ENCODE measurements around the gene UPP2. TPM values are rescaled to one million over a fixed set of nuclear protein-coding genes. Genes with fewer than 3 reads are reported as not detected.

The UPP2 gene
- total RNA-seq, 2 experiments from 2014 or later: not detected

GRCh38 chr2:158128168-158128973 is 26.7 kb downstream of the UPP2 start:
- H4K20me1 ChIP-seq (ENCODE audit: insufficient read depth, low read length): no peaks in the 10 kb centered on the region
- no TSS peak for BruUV-seq (replicated peaks)
- no peaks in the 10 kb centered on the region for H3K9me2 ChIP-seq (ENCODE audit: insufficient read depth, low read length)
- DNase-seq (ENCODE audit: low spot score): no peak
- H3K4me2 ChIP-seq (ENCODE audit: low read length): no peak overlapping the region
- no peaks in the 10 kb centered on the region for H3K9me3 ChIP-seq (ENCODE audit: low read length)
- no peak overlapping the region for H2AFZ ChIP-seq (ENCODE audit: low read length)
- POLR2A ChIA-PET: interaction anchor here (0.8 kb wide), 2 partner anchors 44 to 241 kb away, joined by 3 to 4 read pairs; no protein-coding TSS in a partner anchor
- H3K79me2 ChIP-seq (ENCODE audit: insufficient read depth, low read depth, low read length): no peaks in the 10 kb centered on the region
- intact Hi-C loops (cut with micrococcal nuclease; ENCODE audit: unreplicated experiment): no loop called here
- H3K36me3 ChIP-seq (ENCODE audit: insufficient read depth, low read length): no peaks in the 10 kb centered on the region
- no peaks in the 10 kb centered on the region for H3K4me1 ChIP-seq (ENCODE audit: insufficient read depth, low read length, poor library complexity, severe bottlenecking)
- CTCF ChIA-PET (ENCODE audit: unreplicated experiment): no interaction called here
- TF ChIP-seq CTCF (conservative IDR thresholded peaks at IDR 0.05; ENCODE audit: low read length): no peak
- TF ChIP-seq EZH2phosphoT487 (IDR thresholded peaks at IDR 0.05; ENCODE audit: borderline replicate concordance, low read depth, low read length): no peak
- H3K4me3 ChIP-seq (ENCODE audit: low read depth, low read length, poor library complexity, severe bottlenecking): no peak overlapping the region
- H3K27ac ChIP-seq (ENCODE audit: low read depth, low read length, poor library complexity, severe bottlenecking): no peak overlapping the region

- Histone ChIP-seq H3K4me3 (ENCODE audit: low read depth, low read length, poor library complexity, severe bottlenecking) (no peak overlapping the region), H4K20me1 (ENCODE audit: insufficient read depth, low read length) (no peaks in the 10 kb centered on the region), H3K36me3 (ENCODE audit: insufficient read depth, low read length) (no peaks in the 10 kb centered on the region), H3K4me1 (ENCODE audit: insufficient read depth, low read length, poor library complexity, severe bottlenecking) (no peaks in the 10 kb centered on the region), H3K9me3 (ENCODE audit: low read length) (no peaks in the 10 kb centered on the region), H3K27ac (ENCODE audit: low read depth, low read length, poor library complexity, severe bottlenecking) (no peak overlapping the region), H3K79me2 (ENCODE audit: insufficient read depth, low read depth, low read length) (no peaks in the 10 kb centered on the region), H3K4me2 (ENCODE audit: low read length) (no peak overlapping the region), H2AFZ (ENCODE audit: low read length) (no peak overlapping the region), H3K9me2 (ENCODE audit: insufficient read depth, low read length) (no peaks in the 10 kb centered on the region)
- TF ChIP-seq EZH2phosphoT487 (IDR thresholded peaks at IDR 0.05; ENCODE audit: borderline replicate concordance, low read depth, low read length): no peak
- no peak for TF ChIP-seq CTCF (conservative IDR thresholded peaks at IDR 0.05; ENCODE audit: low read length)
- ChIA-PET POLR2A (interaction anchor here (0.6 to 0.8 kb wide), 2 partner anchors 12 to 241 kb away, joined by 3 to 4 read pairs; no protein-coding TSS in a partner anchor), CTCF (ENCODE audit: unreplicated experiment) (no interaction called here)
- intact Hi-C loops (cut with micrococcal nuclease; ENCODE audit: unreplicated experiment): no loop called here
- DNase-seq (ENCODE audit: low spot score): no peak
- no TSS peak for BruUV-seq (replicated peaks)
Observed at GRCh38 chr2:158129037-158129436, 27.4 kb downstream of the UPP2 start.

DNA sequence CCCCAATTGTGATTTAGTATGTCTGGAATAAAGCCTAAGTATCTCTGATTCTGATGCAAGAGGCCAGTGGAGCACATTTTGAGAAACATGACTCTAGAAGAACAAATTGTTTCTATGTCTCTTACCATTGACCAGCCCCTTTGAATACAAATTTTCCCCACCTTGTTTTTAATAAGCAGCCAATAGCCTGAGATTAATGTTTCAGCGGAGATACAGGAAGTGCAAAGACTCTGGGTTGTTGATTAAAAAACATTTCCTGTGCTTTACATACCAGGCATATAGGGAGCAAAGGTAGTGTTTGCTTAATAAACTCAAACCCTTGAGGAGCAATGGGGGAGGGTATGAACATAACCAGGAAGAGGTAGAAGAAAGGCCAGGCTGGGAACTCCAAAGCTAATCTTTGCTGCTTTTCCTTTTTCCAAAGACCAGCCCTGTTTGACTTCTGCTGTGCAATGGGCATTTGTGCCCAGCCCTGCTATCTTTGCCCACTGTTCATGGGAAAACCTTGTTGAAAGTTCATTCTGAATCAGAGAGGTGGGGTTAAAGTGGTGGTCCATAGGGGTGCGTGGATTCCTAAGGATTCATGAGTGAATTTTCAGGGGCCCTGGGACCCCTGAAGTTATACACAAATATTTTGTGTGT is 29.3 kb downstream of the UPP2 start:
- no peak for TF ChIP-seq EZH2phosphoT487 (IDR thresholded peaks at IDR 0.05; ENCODE audit: borderline replicate concordance, low read depth, low read length)
- TF ChIP-seq CTCF (conservative IDR thresholded peaks at IDR 0.05; ENCODE audit: low read length): no peak
- no peaks in the 10 kb centered on the region for H3K9me3 ChIP-seq (ENCODE audit: low read length)
- no peak overlapping the region for H2AFZ ChIP-seq (ENCODE audit: low read length)
- POLR2A ChIA-PET: interaction anchor here (1.1 kb wide), 1 partner anchor 47 kb away, joined by 3 read pairs; no protein-coding TSS in a partner anchor
- intact Hi-C loops (cut with micrococcal nuclease; ENCODE audit: unreplicated experiment): no loop called here
- no peak overlapping the region for H3K4me3 ChIP-seq (ENCODE audit: low read depth, low read length, poor library complexity, severe bottlenecking)
- no peaks in the 10 kb centered on the region for H3K9me2 ChIP-seq (ENCODE audit: insufficient read depth, low read length)
- no peak for DNase-seq (ENCODE audit: low spot score)
- no peak overlapping the region for H3K27ac ChIP-seq (ENCODE audit: low read depth, low read length, poor library complexity, severe bottlenecking)
- H4K20me1 ChIP-seq (ENCODE audit: insufficient read depth, low read length): no peaks in the 10 kb centered on the region
- H3K4me1 ChIP-seq (ENCODE audit: insufficient read depth, low read length, poor library complexity, severe bottlenecking): no peaks in the 10 kb centered on the region
- no peak overlapping the region for H3K4me2 ChIP-seq (ENCODE audit: low read length)
- no peaks in the 10 kb centered on the region for H3K79me2 ChIP-seq (ENCODE audit: insufficient read depth, low read depth, low read length)
- H3K36me3 ChIP-seq (ENCODE audit: insufficient read depth, low read length): no peaks in the 10 kb centered on the region
- BruUV-seq (replicated peaks): no TSS peak
- CTCF ChIA-PET (ENCODE audit: unreplicated experiment): no interaction called here

Data from OCI-LY7 (cell line).